HG02884 (cell line): ENCODE data around the gene MRM1.

Source experiments
- ATAC-seq: cut with Tn5 transposase; IDR thresholded peaks from one replicate; pipeline ENCODE4 v1.9.1; 2021; ENCODE audit warnings: mild to moderate bottlenecking, moderate library complexity; ENCODE audit not compliant: unreplicated experiment

MRM1 gene, protein sequence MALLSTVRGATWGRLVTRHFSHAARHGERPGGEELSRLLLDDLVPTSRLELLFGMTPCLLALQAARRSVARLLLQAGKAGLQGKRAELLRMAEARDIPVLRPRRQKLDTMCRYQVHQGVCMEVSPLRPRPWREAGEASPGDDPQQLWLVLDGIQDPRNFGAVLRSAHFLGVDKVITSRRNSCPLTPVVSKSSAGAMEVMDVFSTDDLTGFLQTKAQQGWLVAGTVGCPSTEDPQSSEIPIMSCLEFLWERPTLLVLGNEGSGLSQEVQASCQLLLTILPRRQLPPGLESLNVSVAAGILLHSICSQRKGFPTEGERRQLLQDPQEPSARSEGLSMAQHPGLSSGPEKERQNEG

DNA sequence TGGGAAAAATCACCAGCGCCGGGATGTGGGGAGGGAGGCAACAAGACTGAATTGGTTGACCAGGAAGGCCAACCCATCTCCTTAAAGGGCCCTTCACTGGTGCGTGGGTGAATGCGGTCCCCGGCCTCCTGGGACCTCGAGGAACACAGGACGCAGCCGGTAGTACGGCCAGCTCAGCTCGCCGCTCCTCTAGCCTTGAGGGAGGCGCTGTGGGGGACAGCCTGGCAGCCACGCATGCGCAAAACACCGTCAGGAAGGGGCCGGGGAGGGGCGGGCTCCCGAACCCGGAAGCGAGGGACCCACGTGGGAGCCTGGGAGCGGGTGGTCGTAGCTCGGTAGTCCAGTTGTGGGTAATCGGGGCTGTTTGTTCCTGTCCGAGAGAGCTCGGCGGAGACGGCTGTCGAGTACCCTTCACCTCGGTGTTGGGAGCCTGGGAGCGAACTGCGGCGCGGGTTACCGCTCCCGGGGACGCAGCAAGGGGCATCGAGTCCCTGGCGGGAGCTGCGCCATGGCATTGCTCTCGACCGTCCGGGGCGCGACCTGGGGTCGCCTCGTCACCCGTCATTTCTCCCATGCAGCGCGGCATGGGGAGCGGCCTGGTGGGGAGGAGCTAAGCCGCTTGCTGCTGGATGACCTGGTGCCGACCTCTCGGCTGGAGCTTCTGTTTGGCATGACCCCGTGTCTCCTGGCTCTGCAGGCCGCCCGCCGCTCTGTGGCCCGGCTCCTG, at the start of gene MRM1:
Gene MRM1, plus strand, starts transcription at position 281 of the 727 bp plus-strand sequence. Its CDS starts 228 bp downstream, at position 509.
- ATAC-seq: no peak

DNA sequence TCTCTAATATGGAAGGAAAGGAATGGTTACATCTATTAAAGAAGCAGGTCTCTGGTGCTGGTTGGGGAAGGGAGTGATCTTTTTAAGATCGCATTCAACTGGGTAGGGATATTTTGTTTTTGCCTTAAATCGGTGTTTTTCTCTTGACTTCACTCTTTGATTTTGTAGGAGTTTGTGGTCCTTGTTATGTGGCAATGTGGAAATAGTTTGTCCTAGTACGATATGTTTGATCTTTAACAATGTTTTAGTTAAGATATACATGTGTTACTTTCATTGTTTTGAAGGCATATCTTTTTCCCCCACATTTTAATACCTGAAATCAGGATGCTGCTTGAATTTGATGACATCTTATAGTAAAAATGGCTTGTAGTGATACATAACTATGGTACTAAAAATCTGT, 47.9 kb upstream of the MRM1 start:
- no peak for ATAC-seq

DNA sequence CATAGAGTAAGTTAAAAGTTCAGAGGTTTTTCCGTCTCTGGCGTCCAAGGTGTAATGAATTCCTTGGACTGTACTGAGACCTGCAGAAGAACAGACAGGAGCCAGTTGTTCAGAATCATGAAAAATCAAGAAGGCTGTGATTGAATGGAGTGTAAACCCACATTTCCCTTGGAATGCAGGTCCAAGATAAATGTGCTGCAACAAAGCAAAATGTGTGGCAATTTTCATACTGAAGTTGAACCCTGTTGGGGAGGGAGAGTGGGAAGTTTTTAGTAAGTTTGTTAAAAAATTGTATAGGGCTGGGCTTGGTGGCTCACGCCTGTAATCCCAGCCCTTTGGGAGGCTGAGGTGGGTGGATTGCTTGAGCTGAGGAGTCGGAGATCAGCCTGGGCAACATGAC, 35.3 kb upstream of the MRM1 start:
- ATAC-seq: no peak

DNA sequence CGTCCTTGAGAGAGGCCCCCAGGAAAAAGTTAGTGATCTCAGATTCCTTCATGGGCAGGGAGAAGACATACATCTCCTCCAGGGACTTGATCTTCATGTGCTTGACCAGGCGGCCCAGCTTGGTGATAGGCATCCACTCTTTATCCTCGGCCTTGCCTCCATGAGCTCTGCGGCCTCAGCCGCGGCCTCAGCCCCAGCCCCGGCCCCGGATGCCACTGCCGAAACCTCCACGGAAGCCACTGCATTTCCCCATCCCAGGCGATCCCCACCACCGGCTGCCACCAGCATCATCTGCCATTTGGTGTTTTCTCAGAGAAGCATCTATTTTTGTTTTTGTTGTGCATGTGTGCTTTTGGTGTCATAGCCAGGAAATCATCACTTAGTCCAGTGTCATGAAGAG, 26.4 kb upstream of the MRM1 start:
- no peak for ATAC-seq

DNA sequence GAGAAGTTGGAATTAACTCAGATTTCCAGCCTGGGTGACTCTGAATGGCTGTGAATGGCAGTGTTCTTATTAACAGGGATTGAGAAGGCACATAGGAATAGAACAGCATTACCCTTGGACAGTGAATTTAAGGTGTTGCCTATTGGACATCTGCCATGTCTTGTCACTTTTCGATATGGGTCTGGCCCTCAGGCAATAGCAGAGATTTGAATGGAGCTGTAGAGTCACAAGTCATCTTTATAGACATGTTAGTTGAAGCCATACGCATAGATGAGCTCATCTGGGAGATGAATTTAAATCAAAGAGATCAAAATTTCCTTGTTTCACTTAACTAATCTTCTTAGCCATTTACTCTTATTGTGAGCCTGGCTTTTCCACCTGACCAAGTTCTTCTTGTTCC, 24.6 kb upstream of the MRM1 start:
- ATAC-seq: no peak

DNA sequence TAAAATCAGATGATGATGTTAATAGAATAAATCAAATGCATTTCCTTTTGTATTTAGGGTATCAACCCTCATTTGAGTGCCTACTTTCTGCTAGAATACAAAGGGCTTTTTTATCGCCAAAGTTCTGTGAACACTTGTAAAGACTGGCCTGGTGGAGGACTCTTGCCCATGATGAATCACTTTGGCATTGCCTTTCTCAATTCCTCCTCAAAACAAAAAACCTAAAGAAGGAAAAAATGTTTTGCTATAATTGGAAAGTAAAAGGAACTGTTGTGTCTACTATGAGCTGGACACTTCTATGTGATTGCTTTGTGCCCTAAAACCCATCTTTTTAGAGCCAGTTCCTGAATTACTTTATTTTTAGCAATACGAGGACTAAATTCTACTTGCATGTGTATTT, 22.7 kb upstream of the MRM1 start:
- ATAC-seq: no peak

DNA sequence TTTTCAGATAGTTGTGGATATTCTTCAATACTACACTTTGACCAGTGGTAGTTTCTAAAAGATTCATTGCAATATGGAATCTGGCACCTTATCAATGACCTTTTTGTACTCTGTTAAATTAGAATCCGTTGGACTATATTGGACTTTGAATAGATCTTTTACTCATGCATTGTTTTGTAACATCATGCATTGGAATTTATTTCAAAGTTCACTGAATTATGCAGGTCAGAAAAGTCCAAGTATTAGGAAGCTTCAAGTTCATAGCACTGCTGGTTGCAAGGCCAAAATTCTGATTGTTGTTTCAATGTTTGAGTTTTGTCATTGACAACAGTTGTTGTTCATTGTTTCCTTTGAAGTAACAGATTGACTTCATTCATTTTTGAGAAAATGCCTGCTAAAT, 17.6 kb upstream of the MRM1 start:
- ATAC-seq: no peak

DNA sequence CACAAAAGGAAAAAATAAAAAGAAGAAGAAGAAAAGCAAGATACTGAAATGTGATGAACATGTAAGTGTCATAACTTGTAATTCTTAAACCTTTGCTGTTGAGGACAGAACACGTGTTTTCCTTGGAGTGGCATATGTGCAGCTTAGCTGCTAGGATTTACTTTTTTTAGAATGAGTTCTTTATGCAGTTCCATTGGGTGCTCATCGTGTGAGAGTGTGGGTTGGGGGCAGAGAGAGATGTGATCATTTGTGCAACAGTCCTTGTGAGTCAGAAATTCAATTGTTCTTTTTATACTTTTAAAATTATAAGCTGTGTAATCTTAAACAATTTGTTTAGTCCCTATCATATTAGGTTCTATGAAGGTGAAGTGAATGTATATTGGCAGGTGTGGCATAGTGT, 15.2 kb upstream of the MRM1 start:
- no peak for ATAC-seq

DNA sequence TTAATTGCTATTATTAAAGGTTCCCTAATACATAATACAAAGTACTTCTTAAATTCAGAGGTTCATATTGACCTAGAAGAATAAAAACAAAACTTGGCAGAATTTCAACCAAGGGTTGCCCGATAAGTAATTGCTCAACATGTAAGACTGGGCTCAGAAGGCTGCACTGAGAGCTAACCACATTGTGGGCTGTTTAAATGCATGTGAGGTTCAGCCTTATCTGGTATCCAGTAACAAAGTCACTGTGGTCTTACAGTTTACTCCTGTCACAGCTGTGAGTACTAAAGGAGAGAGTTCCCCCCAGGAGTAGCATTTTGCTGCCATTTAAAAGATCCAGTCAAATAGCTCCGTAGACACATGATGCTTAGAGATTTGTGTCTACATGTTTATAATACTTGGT, 11.3 kb upstream of the MRM1 start:
- ATAC-seq: no peak

DNA sequence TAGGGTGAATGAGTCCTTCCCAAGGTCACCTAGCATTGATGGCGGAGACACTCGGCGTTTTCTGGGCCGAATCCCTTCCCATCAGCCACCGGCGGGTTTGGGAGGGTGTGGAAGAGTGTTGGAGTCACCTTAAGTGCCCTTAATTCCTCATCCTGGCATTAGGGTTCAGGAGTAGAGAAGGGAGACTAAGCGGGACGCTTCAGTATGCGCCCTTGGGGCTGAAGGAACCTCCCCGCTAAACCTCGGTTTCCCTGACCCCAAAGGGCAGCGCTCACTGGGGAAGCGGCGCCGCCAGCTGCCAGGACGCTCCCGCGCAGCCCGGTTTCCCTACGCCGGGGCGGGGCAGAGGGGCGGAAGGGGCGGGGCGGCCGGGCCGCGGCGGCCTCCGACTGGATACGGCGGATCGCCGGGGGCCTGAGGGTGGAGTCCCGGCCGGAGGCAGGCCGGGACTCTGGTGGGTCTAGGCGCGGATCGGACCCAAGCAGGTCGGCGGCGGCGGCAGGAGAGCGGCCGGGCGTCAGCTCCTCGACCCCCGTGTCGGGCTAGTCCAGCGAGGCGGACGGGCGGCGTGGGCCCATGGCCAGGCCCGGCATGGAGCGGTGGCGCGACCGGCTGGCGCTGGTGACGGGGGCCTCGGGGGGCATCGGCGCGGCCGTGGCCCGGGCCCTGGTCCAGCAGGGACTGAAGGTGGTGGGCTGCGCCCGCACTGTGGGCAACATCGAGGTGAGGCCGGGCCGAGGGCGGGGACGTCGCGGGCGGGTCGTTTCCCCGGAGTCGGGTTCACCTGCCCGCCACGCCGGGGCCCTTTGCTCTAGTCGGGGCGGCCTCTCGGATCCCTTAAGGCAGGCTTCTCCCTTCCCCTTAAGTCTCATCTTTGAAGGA, 9.7 kb upstream of the MRM1 start, which contains the start of gene DHRS11:
Gene DHRS11, plus strand, starts transcription at position 446 of the 882 bp plus-strand sequence. Its CDS starts 131 bp downstream, at position 577.
- peak; percentile 68 for ATAC-seq

DNA sequence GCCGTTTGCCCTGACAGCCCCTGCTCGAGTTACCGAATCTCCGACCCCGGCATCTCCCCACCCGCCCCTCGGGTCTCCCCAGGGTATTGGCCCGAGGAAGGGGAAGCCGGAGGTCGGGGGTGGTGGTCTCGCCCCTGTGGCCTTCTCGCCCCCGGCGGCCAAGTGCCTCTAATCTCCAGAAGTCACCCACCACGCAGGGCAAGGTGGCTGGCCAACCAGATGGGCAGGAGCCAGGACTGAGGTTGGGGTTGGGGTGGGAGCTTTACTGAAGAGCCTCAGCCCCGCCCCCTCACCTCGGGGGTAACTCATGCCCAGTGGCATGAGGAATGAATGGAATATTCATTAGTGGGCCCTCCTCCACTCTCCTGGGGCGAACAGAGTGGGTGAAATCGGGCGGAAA, 9.1 kb upstream of the MRM1 start:
- ATAC-seq: no peak

DNA sequence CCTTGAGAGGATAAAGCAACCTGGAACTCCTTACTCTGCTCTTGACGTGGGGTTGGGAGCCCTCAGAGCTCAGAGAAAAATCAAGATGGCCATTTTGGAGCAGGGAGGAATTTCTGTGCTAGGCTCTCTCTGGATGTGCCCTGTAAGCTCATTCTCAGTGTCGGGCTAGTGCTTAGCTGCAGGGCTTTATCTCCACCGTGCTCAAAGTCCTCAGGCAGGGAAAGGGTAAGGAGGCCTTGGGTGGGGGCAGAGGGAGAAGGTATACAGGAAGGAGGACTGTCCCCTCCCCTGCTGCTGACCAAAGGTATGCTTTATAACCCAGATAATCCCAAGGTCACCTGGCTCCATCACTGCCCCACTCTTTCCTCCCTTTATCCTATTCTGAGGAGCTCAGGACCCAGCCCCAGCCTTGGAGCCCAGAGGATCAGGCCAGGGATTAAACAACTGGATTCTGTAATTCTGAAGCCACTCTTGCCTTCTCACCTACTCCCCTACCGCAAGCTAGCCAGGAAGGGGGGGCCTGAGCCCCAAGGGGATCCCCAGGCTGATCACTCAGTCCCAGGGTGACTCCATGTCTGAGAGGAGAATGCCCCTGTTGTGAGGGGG, 8.6 kb upstream of the MRM1 start:
- no peak for ATAC-seq

DNA sequence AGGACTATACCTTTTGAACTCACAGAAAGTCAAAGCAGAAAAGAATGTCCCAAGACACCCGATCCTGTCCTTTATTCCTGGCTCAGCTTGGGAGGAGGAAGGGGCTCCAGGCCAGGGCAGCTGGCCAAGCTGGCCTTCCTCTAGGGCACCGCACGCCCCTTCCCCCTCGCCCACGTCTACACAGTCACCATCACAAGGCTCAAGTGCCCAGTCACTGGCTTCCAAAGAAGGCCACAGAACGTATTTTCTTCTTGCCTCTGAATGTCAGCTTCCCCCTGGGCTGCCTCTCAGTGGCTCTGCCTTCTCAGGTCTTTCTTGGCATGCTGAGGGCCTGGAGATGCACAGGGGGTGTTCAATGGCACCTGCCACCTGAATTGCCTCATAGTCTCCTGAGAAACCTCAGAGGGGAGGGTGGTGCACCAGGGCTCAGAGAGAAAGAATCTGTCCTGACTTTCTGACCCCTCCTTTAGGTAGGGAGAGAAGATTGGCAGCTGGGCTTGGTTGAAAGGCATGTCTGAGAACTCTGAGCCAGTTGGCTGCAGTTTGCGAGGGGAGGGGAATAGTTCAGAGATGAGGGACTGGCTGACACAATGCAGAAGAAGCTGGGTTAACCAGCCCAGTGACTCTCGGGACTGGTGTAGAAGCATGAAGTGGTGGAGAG, 7.6 kb upstream of the MRM1 start:
- no peak for ATAC-seq

DNA sequence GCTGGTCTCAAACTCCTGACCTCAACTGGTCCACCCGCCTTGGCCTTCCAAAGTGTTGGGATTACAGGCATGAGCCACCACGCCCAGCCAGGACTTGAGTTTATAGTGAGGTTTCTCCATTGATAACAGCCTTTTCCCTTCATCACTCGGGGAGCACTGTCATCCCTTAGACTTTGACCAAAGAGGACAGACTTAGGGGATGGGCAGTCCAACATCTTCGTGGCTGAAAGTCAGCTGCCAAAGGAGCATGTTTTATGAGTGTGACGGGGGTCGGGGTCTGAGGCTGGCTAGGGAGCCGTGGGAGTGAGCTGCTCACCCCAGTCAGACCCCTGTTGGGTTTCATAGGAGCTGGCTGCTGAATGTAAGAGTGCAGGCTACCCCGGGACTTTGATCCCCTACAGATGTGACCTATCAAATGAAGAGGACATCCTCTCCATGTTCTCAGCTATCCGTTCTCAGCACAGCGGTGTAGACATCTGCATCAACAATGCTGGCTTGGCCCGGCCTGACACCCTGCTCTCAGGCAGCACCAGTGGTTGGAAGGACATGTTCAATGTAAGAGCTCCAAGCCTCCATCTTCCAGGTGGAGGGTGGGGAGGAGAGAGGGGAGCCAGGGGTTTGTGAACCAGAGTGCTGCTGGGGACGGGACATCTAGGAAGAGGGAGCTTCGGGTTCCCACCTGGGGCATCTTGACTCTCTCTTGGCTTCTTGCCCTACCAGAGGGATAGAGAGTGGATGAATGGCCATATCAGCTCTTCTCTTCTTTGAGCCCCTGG, 6.6 kb upstream of the MRM1 start:
- ATAC-seq: no peak

DNA sequence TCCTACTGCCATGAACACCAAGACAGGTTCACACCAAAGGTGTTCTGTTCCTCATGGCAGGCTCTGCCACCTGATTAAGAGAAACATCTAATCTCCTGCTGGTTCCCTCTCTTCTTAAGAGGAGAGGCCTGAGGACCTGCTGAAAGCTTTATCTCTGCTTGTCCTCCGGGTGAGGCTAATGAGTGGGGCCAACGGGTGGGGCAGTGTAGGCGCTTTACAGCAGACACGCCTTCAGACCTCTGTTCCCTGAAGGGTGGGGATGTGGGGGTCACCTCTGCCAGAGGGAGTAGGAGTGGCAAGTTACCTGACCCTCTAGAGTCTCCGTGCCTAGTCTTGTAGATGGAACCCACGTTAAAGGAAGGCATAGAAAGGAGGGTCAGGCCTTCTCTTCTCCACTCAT, 4.2 kb upstream of the MRM1 start:
- no peak for ATAC-seq

DNA sequence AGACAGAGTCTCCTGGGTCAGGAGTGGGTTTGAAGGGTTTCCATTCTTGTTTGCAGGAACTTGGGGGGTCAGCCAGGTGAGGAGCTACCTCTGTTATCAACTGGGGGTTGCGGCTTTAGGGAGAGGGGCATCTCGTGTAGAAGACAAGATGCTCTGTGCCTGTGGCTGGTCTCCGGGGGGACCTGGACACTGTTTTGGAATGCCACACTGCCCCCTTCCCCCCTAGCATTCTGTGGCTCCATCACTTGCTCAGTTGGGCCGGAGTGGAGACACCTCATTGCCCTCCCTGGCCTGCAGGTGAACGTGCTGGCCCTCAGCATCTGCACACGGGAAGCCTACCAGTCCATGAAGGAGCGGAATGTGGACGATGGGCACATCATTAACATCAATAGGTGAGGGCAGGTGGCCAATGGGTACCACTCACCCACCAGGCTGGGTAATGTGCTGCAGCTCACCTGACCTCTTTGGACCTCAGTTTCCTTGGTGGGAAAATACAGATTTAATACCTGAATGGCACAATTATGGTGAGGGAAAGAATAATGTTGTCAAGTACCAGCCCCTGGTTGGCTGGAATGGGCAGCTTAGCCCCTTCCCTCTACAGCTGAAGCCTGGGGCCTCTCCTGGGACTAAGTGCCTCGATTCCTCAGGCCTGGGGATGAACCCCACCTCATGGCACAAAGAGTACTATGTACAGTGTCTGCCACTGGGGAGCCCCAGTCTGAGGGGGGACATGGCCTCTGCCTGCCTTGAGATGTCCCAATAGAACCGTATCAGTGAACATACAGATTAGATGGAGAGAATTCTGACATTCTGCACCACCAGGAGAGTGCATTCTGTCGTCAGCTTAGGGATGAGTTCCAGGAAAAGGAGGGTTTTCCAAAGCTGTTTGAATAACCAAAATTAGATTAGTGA, 3.3 kb upstream of the MRM1 start:
- no peak for ATAC-seq

DNA sequence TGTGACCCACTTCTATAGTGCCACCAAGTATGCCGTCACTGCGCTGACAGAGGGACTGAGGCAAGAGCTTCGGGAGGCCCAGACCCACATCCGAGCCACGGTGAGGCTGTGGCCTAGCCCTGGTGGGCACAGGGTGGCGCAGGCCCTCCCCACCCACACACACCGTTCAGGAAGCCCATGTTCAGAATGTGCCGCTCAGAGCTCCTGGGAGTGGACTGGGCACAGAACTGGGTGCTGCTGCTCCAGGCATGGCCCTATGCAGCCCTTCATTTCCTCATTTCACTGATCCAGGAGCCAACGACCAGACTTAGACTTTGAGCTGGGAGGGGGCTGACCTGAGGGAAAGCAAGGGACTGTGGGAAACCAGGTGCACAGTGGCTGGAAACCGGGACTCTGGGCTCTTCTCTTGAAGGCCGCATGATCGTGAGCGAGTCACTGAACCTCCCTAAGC, 2.4 kb upstream of the MRM1 start:
- ATAC-seq: no peak

DNA sequence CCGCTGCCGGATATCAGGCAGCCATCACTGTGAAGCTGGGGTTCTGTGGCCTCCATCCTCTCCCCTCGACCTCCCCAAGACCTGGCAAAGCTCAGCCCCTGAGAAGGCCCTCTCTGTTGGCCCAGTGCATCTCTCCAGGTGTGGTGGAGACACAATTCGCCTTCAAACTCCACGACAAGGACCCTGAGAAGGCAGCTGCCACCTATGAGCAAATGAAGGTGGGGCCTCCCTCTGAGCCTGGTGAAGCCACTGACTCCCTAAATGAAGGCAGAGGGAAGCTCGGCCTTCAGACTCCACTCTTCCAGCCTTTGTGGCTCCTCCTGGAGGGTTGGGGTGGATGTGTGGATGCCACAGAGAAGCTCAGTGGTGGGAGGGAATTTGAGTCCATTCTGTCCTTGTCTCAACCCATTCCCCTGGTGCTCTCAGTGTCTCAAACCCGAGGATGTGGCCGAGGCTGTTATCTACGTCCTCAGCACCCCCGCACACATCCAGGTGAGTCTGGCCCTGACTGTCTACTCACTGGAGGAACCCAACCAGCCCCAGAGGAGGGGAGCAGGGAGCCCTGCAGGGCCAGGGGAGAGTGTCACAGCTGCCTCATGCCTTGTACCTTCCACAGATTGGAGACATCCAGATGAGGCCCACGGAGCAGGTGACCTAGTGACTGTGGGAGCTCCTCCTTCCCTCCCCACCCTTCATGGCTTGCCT, 1.7 kb upstream of the MRM1 start:
- ATAC-seq: no peak
